Measurements from ENCODE around the gene LPCAT2. TPM values are rescaled to one million over a fixed set of nuclear protein-coding genes. Genes with fewer than 3 reads are reported as not detected.
A peak's percentile ranks its signal among the peaks of the same experiment; 100 is the strongest.

LPCAT2 gene
- total and polyA plus RNA-seq, 8 donors, result 1.4 to 36.2 (median 6.6) TPM; not detected in 1

DNA sequence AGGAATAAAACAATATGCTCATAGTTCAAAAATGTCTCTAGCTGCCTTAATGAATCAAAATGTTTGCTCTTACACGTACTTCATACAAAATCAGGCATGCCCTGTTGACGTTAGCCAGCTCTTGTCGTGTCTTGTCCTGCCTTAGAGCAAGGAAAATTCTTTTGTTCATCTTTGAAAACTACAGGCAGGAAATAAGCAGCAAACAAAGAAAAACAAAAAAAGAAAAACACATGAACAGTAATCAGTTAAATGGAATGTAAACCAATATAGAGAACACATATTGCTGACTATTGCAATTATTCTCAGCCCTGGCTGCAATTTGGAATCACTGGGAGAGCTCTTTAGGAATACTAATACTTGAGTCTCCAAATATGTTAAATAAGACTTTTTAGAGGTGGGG, 59.3 kb downstream of the LPCAT2 start:
- DNase-seq, result no peak
- Histone ChIP-seq H3K36me3 (no peaks in the 10 kb centered on the region), H3K27ac (no peak overlapping the region), H3K4me1 (peaks cover 0 to 24% (median 6%) of the 10 kb centered on the region in 4 donors), H3K27me3 (no peaks in the 10 kb centered on the region), H3K9me3 (no peaks in the 10 kb centered on the region), H3K4me3 (no peak overlapping the region)
- intact Hi-C loops (cut with DNase I; ENCODE audit: low total_unique reads), result no loop called here
- WGBS, 5 donors, result 63 to 71% (median 65%) methylated on average over 3 of the region's 3 CpGs
- TF ChIP-seq CTCF (IDR thresholded peaks at IDR 0.05), result no peak
- no peak for TF ChIP-seq POLR2A (IDR thresholded peaks at IDR 0.05)

DNA sequence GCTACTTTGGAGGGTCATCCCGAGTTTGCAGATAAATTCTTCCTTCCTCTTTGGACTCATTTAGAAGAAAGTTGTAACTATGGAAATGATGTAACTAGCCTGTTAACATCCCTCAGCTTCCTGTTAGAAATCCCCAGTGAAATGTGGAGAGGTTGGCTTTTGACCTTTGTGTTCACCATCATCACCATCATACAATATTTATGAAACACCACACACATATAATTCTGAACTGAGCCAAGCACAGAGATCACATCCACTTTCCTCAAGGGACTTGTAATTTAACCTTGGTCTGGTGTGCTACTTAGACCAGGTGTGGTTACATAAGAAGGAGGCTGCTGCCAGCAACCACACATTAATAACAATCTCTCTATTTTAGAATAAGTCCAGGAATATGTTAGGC, 60.2 kb downstream of the LPCAT2 start:
- intact Hi-C loops (cut with DNase I; ENCODE audit: low total_unique reads), result no loop called here
- peak in 1 of 2 donors; percentile 38 for DNase-seq
- WGBS, 5 donors, result 35 to 57% (median 51%) methylated on average over 1 of the region's 1 CpG

GRCh38 chr16:55570159-55570558, 61.3 kb downstream of the LPCAT2 start:
- H3K27me3 ChIP-seq, result no peaks in the 10 kb centered on the region
- no peak overlapping the region for H3K27ac ChIP-seq
- H3K9me3 ChIP-seq, result no peaks in the 10 kb centered on the region
- no peak overlapping the region for H3K4me3 ChIP-seq
- no peaks in the 10 kb centered on the region for H3K36me3 ChIP-seq
- no peak for DNase-seq
- intact Hi-C loops (cut with DNase I; ENCODE audit: low total_unique reads), result no loop called here
- no peak for TF ChIP-seq POLR2A (IDR thresholded peaks at IDR 0.05)
- TF ChIP-seq POLR2AphosphoS5 (IDR thresholded peaks at IDR 0.05), result no peak
- no peak for TF ChIP-seq CTCF (IDR thresholded peaks at IDR 0.05)
- no peak for TF ChIP-seq EP300 (IDR thresholded peaks at IDR 0.05)
- 75 to 93% (median 89%) methylated on average over 5 of the region's 5 CpGs for WGBS, 5 donors
- peaks cover 0 to 26% (median 6%) of the 10 kb centered on the region in 4 donors for H3K4me1 ChIP-seq

More for the DNA sequence above, 60.2 kb downstream of the LPCAT2 start:
- peaks cover 0 to 24% (median 6%) of the 10 kb centered on the region in 4 donors for H3K4me1 ChIP-seq
- H3K4me3 ChIP-seq, result no peak overlapping the region
- no peaks in the 10 kb centered on the region for H3K9me3 ChIP-seq
- no peak overlapping the region for H3K27ac ChIP-seq
- no peaks in the 10 kb centered on the region for H3K27me3 ChIP-seq
- TF ChIP-seq POLR2AphosphoS5 (IDR thresholded peaks at IDR 0.05) (no peak), CTCF (IDR thresholded peaks at IDR 0.05) (no peak), EP300 (IDR thresholded peaks at IDR 0.05) (no peak), POLR2A (IDR thresholded peaks at IDR 0.05) (no peak)
- H3K36me3 ChIP-seq, result no peaks in the 10 kb centered on the region

DNA sequence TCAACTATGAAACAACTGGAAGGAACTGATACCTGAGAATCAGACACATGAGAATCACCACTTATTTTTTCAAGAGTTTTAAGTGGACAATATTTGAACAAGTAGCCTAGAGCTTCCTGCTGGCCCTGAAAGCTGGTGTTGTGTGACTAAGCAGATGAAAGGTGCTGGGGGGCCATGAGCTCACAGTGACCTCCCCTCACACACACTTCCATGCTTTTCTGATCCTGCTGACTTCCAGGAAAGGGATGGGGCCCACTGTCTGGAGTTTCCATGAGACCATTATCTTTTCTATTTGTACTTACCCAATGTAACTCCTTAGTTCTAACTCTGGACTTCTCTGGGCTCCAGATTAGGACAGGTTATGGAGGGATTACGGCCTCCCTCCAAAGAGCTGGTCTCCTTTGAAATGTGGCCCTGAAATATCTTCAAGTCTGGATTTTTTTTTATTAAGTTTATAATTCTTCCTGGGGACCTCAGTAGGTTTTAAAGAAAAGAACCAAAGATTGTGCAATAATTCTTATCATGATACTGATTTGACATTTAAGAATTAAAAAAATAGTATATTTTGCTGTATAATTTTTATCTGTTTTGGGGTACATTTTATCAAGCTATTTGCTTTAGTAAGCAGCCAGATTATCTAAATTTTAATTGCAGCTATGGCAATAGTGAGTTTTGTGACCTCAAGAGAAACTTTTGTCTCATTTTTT, 62.5 kb downstream of the LPCAT2 start:
- intact Hi-C loops (cut with DNase I; ENCODE audit: low total_unique reads), result no loop called here
- WGBS, 5 donors, result 48 to 100% (median 96%) methylated on average over 1 of the region's 1 CpG
- H3K4me3 ChIP-seq, result no peak overlapping the region
- H3K9me3 ChIP-seq, result no peaks in the 10 kb centered on the region
- peaks cover 0 to 32% (median 6%) of the 10 kb centered on the region in 4 donors for H3K4me1 ChIP-seq
- H3K27ac ChIP-seq, result no peak overlapping the region
- H3K36me3 ChIP-seq, result no peaks in the 10 kb centered on the region
- H3K27me3 ChIP-seq, result no peaks in the 10 kb centered on the region
- TF ChIP-seq POLR2AphosphoS5 (IDR thresholded peaks at IDR 0.05) (no peak), EP300 (IDR thresholded peaks at IDR 0.05) (no peak), POLR2A (IDR thresholded peaks at IDR 0.05) (no peak), CTCF (IDR thresholded peaks at IDR 0.05) (no peak)
- DNase-seq, result no peak
